GM20000 (cell line): ENCODE results near the gene FGF12.

Experiments used
- DNase-seq: peaks from one replicate; pipeline ENCODE4 v3.0.0; 2012; ENCODE audit warnings: low spot score
- CTCF ChIP-seq: IDR thresholded peaks from 2 replicates; pipeline ENCODE4 v1.5.1; 2012; ENCODE audit warnings: mild to moderate bottlenecking, control low read depth; ENCODE audit errors: extremely low read depth, missing control alignments

The FGF12 gene

GRCh38 chr3:192170031-192170430 lies 557.3 kb downstream of the FGF12 start:
- DNase-seq = no peak

GRCh38 chr3:192169332-192169915 lies 557.9 kb downstream of the FGF12 start:
- no peak for TF ChIP-seq CTCF
- no peak for DNase-seq

More at GRCh38 chr3:192170031-192170430, 557.3 kb downstream of the FGF12 start:
- no peak for TF ChIP-seq CTCF

GRCh38 chr3:192168202-192168601 lies 559.1 kb downstream of the FGF12 start:
- no peak for DNase-seq
- TF ChIP-seq CTCF = no peak

GRCh38 chr3:192165552-192165951 lies 561.8 kb downstream of the FGF12 start:
- no peak for TF ChIP-seq CTCF
- no peak for DNase-seq

GRCh38 chr3:192161661-192162060 lies 565.7 kb downstream of the FGF12 start:
- TF ChIP-seq CTCF = no peak
- DNase-seq = no peak

- no peak for DNase-seq
- TF ChIP-seq CTCF = no peak
Measured at GRCh38 chr3:192156382-192156781, 571.0 kb downstream of the FGF12 start.

GRCh38 chr3:192155194-192155593 lies 572.1 kb downstream of the FGF12 start:
- no peak for DNase-seq
- no peak for TF ChIP-seq CTCF
